Upper lobe of left lung (tissue), 4 donors: ENCODE results near the gene PI16.

Experiments
- EP300 ChIP-seq, 4 donors: sonication (generic); formaldehyde crosslinking; IDR thresholded peaks; one replicate each; pipeline ENCODE4 v1.5.1; 2017; ENCODE audit warnings: antibody characterized with exemption in 4 of 4, control low read depth in 2 of 4
- POLR2AphosphoS5 ChIP-seq, 2 donors: sonication (generic); formaldehyde crosslinking; IDR thresholded peaks; one replicate each; pipeline ENCODE4 v1.5.1; 2017; ENCODE audit warnings: antibody characterized with exemption in 2 of 2
- TF ChIP-seq, protein P1 (sequence below), 6 experiments: fragments of 450-650 bp in 4 of 6; fragments of 200-600 bp in 2 of 6; sonication (generic) in 2 of 6; IDR thresholded peaks; one replicate each; pipeline ENCODE4 v1.5.1; 2016 to 2019; ENCODE audit warnings: antibody characterized with exemption in 6 of 6

- TF ChIP-seq, protein P1, sequence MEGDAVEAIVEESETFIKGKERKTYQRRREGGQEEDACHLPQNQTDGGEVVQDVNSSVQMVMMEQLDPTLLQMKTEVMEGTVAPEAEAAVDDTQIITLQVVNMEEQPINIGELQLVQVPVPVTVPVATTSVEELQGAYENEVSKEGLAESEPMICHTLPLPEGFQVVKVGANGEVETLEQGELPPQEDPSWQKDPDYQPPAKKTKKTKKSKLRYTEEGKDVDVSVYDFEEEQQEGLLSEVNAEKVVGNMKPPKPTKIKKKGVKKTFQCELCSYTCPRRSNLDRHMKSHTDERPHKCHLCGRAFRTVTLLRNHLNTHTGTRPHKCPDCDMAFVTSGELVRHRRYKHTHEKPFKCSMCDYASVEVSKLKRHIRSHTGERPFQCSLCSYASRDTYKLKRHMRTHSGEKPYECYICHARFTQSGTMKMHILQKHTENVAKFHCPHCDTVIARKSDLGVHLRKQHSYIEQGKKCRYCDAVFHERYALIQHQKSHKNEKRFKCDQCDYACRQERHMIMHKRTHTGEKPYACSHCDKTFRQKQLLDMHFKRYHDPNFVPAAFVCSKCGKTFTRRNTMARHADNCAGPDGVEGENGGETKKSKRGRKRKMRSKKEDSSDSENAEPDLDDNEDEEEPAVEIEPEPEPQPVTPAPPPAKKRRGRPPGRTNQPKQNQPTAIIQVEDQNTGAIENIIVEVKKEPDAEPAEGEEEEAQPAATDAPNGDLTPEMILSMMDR (IDR thresholded peaks at IDR 0.05) = no peak
- TF ChIP-seq EP300 (IDR thresholded peaks at IDR 0.05) (no peak), POLR2AphosphoS5 (IDR thresholded peaks at IDR 0.05) (no peak)
Measured at GRCh38 chr6:36946526-36946925, 8.0 kb upstream of the PI16 start.
